Left hindlimb (tissue), 1 donor: ENCODE results near the gene BCAR3.
"Not testable (repeated sequence)": the region's sequence is repeated elsewhere in the genome, so short reads cannot be mapped to it uniquely, and the experiment has no call there.

Experiments
- DNase-seq: peaks from one replicate; pipeline ENCODE4 v3.0.0-alpha.2; 2018

BCAR3 gene

GRCh38 chr1:93574511-93574910 lies 107.1 kb downstream of the BCAR3 start:
- no peak for DNase-seq

- DNase-seq: no peak
Observed at GRCh38 chr1:93573940-93574469, 107.6 kb downstream of the BCAR3 start.

- no peak for DNase-seq
Observed at GRCh38 chr1:93571623-93572310, 109.9 kb downstream of the BCAR3 start.

- DNase-seq: no peak
Observed at GRCh38 chr1:93569489-93569888, 112.1 kb downstream of the BCAR3 start.

- DNase-seq: no peak
Observed at GRCh38 chr1:93567255-93567918, 114.2 kb downstream of the BCAR3 start.

GRCh38 chr1:93566227-93566626 lies 115.4 kb downstream of the BCAR3 start:
- DNase-seq: no peak

GRCh38 chr1:93565496-93566206 lies 116.0 kb downstream of the BCAR3 start:
- DNase-seq: no peak

GRCh38 chr1:93559695-93560094 lies 121.9 kb downstream of the BCAR3 start:
- no peak for DNase-seq

- DNase-seq: no peak
Observed at GRCh38 chr1:93559045-93559444, 122.6 kb downstream of the BCAR3 start.

GRCh38 chr1:93556291-93556690 lies 125.3 kb downstream of the BCAR3 start:
- DNase-seq: no peak

- DNase-seq: no peak
Observed at GRCh38 chr1:93554883-93555872, 126.5 kb downstream of the BCAR3 start.

GRCh38 chr1:93553886-93554490 lies 127.6 kb downstream of the BCAR3 start:
- DNase-seq: not testable (repeated sequence)

GRCh38 chr1:93552741-93553455 lies 128.7 kb downstream of the BCAR3 start:
- no peak for DNase-seq

GRCh38 chr1:93549811-93550210 lies 131.8 kb downstream of the BCAR3 start:
- DNase-seq: no peak

- DNase-seq: no peak
Observed at GRCh38 chr1:93549131-93549530, 132.5 kb downstream of the BCAR3 start.

- DNase-seq: no peak
Observed at GRCh38 chr1:93546162-93546863, 135.3 kb downstream of the BCAR3 start.

GRCh38 chr1:93542398-93542797 lies 139.2 kb downstream of the BCAR3 start:
- DNase-seq: no peak

GRCh38 chr1:93541045-93541444 lies 140.6 kb downstream of the BCAR3 start:
- no peak for DNase-seq

- DNase-seq: no peak
Observed at GRCh38 chr1:93537924-93538323, 143.7 kb downstream of the BCAR3 start.

- DNase-seq: no peak
Observed at GRCh38 chr1:93537396-93537795, 144.2 kb downstream of the BCAR3 start.

GRCh38 chr1:93533677-93534076 lies 148.0 kb downstream of the BCAR3 start:
- DNase-seq: no peak
